Measurements from ENCODE around the gene ANKS1B.

GRCh38 chr12:98868538-98868937 lies 1116.2 kb downstream of the ANKS1B start:
- TF ChIP-seq GATA3 (IDR thresholded peaks at IDR 0.05; ENCODE audit: low read depth, low read length) (no peak), GATA2 (IDR thresholded peaks at IDR 0.05; ENCODE audit: low read depth, low read length) (no peak)

Measured in SH-SY5Y (cell line).